NCI-H2029 treated with DMSO at 0.1 percent for 48 hours (cell line): ENCODE data around the gene CD2.
"Not testable (repeated sequence)": the region's sequence is repeated elsewhere in the genome, so short reads cannot be mapped to it uniquely, and the experiment has no call there.

Source experiments
- DNase-seq: peaks from one replicate; lab custom pipeline; 2025; lab: John Stamatoyannopoulos, UW

CD2 gene

DNA sequence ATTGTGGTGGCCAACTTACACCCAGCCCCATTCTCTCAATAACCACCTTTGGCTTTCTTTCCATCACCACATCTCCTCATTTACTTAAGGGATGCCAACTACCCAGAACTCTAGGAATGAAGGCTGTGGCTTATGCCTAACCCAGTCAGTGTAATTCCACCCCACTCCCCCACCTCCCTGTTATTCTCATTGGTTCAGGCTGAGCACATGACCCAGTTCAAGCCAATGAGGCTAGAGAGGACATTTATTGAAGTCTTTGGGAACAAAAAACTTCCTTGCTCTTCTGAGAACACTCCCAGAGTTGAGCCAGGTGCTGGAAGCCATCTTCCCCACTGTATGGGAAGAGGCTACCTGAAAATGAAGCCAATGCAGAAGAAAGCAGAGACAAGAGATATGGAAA is 22.8 kb upstream of the CD2 start:
- DNase-seq: no peak

- no peak for DNase-seq
Observed at GRCh38 chr1:116732726-116733125, 21.5 kb upstream of the CD2 start.

DNA sequence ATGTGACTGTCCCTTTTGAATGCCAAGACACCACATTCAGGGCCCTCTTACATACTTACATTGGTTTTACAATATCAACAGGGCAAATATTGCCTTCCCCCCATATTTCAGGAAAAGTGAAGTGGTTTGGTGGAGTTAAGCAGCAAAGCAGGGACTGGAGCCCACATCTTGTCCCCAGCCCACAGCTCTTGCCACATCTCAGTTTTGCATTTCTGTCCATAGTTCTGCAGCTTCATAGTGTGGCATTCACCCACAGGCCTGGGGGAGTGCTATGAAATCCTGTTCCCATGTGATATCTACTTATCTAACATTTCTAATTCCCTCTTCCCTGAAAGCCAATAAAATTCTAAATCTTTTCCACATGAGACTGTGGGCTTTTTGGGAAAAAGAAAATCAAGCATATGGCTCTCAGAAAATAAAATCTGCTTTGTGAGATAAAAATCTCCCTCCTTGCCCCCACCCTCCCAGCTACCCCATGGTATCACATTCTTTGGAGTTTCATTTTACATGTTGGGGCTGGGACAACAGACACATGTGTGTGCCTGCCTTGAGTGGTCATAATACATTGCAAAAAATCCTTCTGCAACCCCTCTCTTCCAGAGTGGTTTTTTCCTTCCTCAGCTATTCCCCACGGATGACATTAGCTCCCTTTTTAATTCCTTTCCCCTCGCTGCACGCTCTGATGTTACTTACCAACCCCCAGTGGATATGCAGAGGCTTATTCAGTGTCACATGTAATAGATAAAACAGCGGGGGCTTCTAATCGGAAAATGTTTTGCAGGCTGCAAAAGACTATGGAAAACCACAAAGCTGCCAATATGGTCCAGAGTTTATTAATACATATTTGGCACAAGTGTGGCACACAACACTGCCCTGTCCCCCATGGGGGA is 20.5 kb upstream of the CD2 start:
- no peak for DNase-seq

DNA sequence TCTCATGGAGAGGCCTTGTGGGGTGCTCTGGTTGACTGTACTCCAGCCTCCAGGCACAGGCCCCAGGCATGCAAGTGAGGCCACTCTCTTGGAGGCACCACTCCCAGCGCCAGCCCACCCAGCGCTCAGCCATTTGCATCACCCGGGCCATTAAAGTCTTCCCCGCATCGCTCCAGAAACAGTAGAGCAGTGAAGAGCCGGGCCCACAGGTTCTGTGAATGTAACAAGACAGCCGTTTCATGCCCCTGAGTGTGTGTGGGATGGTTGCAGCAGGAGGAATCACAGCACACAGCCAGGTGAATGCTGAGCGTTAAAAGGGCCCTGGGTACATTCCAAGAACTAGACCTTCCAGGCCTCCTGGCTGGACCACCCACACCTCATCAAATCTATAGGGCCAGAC is 19.0 kb upstream of the CD2 start:
- DNase-seq: no peak

DNA sequence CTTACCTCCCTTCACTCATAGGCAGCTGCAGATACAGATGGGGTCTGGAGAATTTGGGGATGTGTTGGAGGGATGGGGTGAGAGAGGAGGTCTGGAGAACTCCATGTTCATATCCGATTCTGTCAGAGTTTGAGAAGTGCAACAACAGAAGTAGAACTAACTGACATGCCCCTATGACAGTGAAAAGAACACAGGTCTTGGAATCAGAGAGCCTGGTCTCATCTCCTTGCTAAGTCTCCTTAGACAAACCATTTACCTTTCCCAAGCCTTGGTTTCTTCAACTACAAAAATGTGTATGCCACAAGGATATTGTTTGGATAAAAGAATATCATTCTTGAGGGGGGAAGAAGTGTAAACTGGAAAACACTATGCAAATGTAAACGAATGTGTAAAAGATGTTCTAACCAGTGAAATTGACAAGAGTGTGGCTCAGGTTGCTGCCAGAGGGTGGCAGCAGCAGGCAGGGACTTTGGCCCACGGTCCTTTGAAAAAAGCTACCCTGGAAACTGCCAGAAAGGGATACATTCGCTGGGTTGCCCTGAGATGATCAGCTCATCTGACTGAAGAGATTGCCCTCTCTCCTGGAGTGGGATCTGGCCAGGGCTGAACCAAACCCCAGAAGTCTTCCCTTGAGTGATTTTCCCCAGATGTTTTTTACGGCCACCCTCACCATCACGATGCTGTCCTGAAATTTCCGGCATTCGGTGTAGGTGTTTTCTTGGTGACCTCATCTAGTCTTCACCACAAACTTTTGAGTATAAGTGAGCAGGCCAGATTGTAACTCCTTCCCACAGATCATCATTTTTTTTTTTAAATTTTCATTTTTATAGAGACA is 17.0 kb upstream of the CD2 start:
- DNase-seq: peak; percentile 18

GRCh38 chr1:116737855-116738321 is 16.3 kb upstream of the CD2 start:
- DNase-seq: no peak

DNA sequence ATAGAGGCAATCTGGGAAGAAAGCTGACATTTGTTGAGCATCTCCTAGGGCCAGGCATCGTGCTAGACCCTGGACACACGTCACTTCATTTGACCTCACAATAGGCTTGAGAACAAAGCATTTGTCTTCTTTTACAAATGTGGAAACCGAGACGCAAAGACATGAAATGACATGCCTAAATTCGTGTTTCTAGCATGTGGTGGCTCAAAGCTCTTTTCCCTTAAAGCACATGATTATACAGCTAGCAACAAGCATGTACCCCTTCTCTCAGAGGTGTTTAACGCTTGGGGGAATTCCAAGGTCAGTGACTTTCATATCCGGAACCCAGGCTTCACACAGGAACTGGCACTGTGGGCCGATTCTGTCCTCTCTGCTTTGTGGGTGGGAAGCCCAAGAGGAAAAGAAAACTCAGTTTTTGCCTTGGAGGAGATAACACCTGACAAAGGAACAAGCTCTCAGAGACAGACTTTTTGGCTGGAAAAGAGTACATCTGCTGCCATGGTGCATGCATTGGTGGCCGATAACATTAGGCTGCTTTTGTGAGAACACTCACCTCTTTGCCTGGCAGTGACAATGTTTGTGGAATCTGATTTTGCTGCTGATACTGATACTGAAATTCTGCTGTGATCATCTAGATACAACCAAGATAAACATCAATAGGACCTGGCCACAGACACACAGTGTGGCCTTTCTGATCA is 15.4 kb upstream of the CD2 start:
- DNase-seq: no peak

- no peak for DNase-seq
Observed at GRCh38 chr1:116739371-116740012, 14.7 kb upstream of the CD2 start.

DNA sequence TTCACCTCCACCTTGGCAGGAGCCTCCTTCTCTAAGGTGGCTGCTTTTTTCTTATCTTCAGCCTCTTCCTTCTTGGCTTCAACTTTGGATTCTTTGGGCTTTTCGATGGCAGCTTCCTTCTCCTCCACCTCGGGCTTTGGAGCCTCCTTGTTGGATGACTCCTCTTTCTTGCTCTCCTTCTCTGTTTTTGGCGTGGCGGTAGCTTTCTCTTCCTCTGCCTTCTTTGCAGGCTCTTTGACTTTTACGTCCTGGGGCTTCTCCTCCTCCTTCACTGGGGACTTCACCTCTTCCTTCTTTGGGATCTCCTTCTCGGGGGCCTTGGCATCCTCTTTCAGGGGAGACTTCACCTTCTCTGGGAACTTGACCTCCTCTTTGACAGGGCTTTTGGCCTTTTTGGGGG is 13.9 kb upstream of the CD2 start:
- DNase-seq: no peak

DNA sequence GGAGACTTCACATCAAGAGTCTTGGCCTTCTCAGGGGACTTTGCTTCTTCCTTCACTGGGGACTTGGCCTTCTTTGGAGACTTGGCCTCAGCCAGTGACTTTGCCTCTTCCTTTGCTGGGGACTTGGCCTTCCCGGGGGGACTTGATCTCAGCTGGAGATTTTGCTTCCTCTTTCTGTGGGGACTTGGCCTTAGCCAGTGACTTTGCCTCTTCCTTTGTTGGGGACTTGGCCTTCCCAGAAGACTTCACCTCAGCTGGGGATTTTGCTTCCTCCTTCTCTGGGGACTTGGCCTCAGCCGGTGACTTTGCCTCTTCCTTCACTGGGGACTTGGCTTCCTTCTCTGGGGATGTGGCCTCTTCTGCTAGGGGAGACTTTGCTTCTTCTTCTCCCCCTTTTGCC is 13.5 kb upstream of the CD2 start:
- no peak for DNase-seq

GRCh38 chr1:116741836-116742565 is 12.2 kb upstream of the CD2 start:
- no peak for DNase-seq

DNA sequence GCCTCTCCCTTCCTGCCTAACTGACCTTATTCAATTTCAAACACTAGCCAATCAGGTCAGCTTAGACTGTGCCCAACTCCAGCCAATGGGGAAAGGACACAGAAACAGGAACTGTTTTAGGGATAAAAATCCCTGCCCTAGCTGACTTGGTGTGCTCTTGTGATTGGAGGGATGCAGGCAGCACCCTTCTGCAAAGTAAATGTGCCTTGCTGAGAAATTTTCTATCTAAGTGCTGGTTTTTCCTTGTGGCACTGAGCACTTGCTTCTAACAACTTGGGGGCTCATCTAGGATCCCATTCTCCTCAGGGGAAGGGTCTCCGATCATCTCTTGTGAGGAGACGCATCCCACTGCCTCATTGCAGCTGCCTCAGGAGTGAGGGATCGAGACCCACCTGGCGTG is 10.7 kb upstream of the CD2 start:
- DNase-seq: no peak

DNA sequence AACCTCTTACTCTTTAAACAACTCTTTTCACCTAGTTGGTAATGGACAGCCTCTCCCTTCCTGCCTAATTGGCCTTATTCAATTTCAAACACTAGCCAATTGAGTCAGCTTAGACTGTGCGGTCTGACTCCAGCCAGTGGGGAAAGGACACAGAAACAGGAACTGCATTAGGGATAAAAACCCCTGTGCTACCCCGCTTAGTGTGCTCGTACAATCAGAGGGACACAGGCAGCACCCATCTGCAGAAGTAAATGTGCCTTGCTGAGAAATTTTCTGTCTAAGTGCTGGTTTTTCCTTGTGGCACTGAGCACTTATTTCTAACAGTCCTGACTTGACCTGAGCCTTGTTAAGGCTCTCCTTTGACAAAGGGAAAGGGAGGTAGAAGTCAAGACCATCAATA is 6.0 kb upstream of the CD2 start:
- no peak for DNase-seq

DNA sequence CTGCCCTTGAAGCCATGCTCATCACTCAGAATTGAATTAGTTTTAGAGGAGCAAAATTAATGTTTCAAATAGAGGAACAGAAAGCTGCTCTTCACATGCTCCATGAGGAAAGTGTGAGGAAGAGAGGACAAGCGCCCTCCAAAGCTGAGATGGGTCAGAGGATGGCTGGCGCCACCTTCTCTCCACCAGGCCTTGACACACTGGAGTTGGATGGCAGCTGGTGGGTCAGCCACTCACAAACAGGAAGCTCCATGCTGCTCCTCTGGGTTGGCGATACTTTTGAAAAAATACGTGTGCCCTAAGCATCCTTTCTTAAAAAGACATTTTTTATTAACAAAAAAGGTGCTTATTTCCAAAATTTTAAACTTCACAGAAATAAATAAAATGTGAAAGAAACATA is 3.1 kb upstream of the CD2 start:
- DNase-seq: no peak

DNA sequence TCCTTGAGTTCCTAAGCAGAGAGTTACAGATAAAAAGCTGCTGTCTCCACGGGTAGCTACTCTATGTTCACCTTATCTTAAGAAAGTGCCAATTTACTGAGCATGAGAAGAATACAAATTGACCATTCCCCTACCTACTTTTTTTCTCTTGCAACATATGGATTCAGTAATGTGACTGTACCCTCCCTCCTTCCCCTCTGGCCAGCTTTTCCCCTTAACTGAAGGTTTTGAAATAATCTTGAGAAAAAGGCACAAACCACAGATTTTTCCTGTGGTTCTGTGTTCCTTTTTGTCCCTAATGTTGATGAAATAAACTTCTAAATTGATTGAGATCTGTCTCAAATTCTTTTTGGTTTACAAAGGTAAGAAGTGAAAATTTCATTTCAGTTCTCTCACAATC is 2.6 kb upstream of the CD2 start:
- no peak for DNase-seq

GRCh38 chr1:116753312-116753711 is 918 bp upstream of the CD2 start:
- no peak for DNase-seq

- DNase-seq: no peak
Observed at GRCh38 chr1:116755066-116755465, 836 bp downstream of the CD2 start.

GRCh38 chr1:116755681-116756080 is 1.5 kb downstream of the CD2 start:
- DNase-seq: no peak

DNA sequence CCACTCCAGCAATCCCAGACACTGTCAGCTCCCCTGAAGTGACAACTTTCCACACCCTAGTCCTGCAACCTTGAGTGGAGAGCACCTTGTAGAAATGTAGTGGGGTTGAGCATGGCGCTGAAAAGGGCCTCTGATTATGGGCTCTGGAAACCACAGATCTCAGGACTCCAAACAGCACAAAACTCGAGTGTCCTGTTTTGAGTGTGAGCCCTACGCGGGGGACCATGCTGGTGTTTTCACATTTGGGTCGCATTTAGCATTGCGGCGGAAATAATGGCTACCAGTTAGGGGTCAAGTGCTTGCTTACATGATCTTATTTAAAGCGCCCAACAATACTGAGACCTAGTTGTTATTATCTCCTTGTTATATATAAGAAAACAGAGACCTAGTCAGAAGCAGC is 1.9 kb downstream of the CD2 start:
- not testable (repeated sequence) for DNase-seq

DNA sequence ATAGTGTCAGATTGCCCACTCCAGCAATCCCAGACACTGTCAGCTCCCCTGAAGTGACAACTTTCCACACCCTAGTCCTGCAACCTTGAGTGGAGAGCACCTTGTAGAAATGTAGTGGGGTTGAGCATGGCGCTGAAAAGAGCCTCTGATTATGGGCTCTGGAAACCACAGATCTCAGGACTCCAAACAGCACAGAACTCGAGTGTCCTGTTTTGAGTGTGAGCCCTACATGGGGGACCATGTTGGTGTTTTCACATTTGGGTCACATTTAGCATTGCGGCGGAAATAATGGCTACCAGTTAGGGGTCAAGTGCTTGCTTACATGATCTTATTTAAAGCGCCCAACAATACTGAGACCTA is 4.2 kb downstream of the CD2 start:
- DNase-seq: not testable (repeated sequence)

DNA sequence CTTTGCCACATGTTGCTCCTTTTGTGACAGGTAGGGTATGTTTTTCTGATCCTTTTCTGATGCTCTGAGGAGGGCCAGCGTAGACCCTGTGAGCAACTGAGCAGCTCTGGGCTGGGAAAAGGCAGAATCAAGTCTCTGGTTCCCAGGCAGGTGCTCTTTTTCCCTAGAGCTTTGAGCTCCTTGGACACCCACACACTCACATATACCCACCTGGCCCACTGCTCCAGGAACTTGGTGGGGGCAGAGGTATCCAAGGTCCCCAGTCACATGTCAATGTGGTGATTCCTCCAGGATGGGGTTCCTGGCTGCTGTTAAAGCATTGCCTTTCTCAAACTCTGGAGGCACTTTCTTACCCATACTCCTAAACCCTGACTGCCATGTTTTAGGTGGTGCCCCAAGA is 5.4 kb downstream of the CD2 start:
- DNase-seq: no peak
